ENCODE results near the gene RTL10.

The RTL10 gene

DNA sequence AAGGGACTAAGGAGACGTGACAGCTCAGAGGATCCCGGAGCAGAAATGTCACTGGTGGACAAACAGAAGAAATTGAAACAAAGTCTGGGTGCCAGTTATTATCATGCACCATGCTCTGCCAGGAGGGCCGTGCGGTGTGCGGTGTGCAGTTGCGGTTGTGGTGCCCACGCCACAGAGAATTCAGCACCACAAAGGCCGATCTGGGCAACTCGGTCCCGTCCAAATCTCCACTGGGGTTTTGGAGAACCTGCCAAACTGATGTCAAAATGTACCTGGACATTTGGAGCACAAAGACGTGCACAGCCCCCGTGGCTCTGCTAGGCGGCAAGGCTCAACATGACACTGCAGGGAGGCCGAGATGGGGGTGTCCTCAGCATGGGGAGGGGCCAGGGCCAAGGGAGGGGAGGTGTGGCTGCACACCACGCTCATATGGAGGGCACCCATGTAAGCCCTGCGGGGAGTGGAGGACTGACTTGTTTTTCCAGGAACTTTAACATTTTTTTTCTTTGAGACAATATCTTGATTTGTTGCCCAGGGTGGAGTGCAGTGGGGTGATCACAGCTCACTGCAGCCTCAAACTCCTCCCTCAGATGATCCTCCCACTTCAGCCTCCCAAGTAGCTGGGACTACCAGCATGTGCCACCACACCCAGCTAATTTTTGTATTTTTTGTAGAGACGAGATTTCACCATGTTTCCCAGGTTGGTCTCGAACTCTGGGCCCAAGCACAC, 39.4 kb downstream of the RTL10 start:
- Histone ChIP-seq H3K4me3 (ENCODE audit: low read depth, low read length) (no peak overlapping the region), H3K27me3 (replicated peaks) (no peaks in the 10 kb centered on the region), H3K27ac (no peak overlapping the region), H3K36me3 (replicated peaks) (no peaks in the 10 kb centered on the region)
- no peak for DNase-seq
- in situ Hi-C loops (cut with HindIII; ENCODE audit: low pct_ligation_motif_present, low sequenced_read_pairs): no loop called here
- TF ChIP-seq, protein P1, sequence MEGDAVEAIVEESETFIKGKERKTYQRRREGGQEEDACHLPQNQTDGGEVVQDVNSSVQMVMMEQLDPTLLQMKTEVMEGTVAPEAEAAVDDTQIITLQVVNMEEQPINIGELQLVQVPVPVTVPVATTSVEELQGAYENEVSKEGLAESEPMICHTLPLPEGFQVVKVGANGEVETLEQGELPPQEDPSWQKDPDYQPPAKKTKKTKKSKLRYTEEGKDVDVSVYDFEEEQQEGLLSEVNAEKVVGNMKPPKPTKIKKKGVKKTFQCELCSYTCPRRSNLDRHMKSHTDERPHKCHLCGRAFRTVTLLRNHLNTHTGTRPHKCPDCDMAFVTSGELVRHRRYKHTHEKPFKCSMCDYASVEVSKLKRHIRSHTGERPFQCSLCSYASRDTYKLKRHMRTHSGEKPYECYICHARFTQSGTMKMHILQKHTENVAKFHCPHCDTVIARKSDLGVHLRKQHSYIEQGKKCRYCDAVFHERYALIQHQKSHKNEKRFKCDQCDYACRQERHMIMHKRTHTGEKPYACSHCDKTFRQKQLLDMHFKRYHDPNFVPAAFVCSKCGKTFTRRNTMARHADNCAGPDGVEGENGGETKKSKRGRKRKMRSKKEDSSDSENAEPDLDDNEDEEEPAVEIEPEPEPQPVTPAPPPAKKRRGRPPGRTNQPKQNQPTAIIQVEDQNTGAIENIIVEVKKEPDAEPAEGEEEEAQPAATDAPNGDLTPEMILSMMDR (IDR thresholded peaks at IDR 0.05; ENCODE audit: low read depth, low read length, missing control alignments): no peak

DNA sequence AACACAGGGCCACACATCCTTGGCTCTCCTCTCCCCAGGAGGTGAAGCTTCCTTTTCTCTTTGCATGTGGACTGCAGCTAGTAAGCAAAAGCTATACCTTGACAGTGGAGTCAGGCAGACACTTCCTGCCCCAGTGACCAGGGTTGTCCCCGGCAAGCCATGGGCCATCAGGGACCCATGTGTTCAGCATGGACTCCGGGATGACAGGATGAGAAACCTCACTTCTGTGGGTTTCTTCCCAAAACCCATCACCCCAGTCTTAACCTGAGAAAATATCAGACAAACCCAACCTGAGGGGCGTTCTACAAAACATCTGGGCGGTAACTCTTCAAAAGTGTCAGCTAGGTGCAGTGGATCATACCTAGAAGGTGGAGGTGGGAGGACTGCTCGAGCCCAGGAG, 40.2 kb downstream of the RTL10 start:
- in situ Hi-C loops (cut with HindIII; ENCODE audit: low pct_ligation_motif_present, low sequenced_read_pairs): no loop called here
- H3K36me3 ChIP-seq (replicated peaks): no peaks in the 10 kb centered on the region

DNA sequence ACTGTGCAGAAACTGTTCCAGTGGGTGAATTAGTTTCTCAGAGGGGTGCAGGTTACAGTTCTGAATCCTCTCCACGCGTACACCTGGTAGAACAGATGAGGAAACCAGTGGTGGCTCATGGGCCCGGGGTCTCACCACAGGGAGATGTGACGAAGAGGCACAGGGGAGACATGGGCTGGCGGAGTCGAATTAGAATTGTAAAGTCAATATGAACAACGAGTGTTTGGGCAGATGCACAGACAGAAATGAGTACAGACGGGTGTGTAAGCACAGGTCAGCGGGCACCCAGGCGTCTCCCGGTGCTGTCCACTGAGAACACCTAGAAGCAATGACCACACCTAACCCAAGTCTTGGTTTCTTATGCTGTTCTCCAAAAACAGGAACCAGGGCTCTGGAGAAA, 41.8 kb downstream of the RTL10 start:
- TF ChIP-seq, protein P1 (IDR thresholded peaks at IDR 0.05; ENCODE audit: low read depth, low read length, missing control alignments): no peak
- H3K4me3 ChIP-seq (ENCODE audit: low read depth, low read length): no peak overlapping the region
- no peaks in the 10 kb centered on the region for H3K36me3 ChIP-seq (replicated peaks)
- DNase-seq: no peak
- no peaks in the 10 kb centered on the region for H3K27me3 ChIP-seq (replicated peaks)
- in situ Hi-C loops (cut with HindIII; ENCODE audit: low pct_ligation_motif_present, low sequenced_read_pairs): no loop called here
- H3K27ac ChIP-seq: no peak overlapping the region

More for the DNA sequence above, 40.2 kb downstream of the RTL10 start:
- TF ChIP-seq, protein P1 (IDR thresholded peaks at IDR 0.05; ENCODE audit: low read depth, low read length, missing control alignments): no peak
- Histone ChIP-seq H3K4me3 (ENCODE audit: low read depth, low read length) (no peak overlapping the region), H3K27ac (no peak overlapping the region), H3K27me3 (replicated peaks) (no peaks in the 10 kb centered on the region)
- DNase-seq: no peak

DNA sequence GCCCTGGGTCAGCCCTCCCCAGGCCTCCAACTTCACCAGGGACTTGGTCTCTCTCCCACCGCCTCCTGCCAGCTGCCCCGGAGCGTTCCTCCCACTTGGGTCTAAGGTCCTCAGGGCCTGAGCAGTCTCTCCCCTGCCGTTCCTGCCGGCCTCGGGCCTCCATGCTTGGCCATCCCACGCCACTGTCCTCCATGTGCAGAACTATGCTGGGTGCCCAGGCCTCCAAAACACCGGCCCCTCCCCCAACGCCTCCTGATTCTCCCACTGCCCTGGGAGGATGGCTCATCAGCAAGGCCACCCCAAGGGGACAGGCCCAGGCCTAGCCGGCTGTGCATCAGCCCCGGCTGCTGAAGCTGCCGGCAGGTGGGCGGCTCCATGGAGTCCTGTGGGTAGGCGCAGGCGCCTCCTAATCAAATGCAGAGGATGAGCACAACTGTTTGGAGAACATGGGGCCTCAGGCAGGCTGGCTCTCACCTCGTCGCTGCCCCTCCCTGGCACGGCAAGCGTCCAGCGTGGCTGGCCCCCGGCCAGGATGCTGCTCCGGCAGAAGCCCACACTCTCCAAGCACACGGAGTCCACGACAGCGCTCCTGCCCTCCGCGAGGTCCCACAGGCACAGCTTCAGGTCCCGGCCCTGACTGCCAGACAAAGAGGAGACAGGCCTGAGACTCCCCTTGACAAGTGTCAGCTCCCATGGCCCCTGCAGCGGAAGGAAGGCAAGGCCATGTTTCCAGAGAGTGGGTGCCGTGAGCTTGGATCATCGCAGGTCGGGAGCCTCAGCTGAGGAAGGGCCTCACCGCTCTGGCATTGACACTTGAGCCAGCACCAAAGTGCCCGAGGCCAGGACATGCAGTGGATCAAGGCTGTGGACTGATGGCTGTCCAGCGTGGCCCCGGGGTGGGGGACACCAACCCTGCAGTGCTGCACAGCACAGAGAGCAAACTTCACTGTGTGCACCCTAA, 42.6 kb downstream of the RTL10 start:
- DNase-seq: no peak
- TF ChIP-seq, protein P1 (IDR thresholded peaks at IDR 0.05; ENCODE audit: low read depth, low read length, missing control alignments): no peak
- H3K36me3 ChIP-seq (replicated peaks): no peaks in the 10 kb centered on the region
- no peaks in the 10 kb centered on the region for H3K27me3 ChIP-seq (replicated peaks)
- H3K4me3 ChIP-seq (ENCODE audit: low read depth, low read length): no peak overlapping the region
- in situ Hi-C loops (cut with HindIII; ENCODE audit: low pct_ligation_motif_present, low sequenced_read_pairs): no loop called here
- H3K27ac ChIP-seq: no peak overlapping the region

DNA sequence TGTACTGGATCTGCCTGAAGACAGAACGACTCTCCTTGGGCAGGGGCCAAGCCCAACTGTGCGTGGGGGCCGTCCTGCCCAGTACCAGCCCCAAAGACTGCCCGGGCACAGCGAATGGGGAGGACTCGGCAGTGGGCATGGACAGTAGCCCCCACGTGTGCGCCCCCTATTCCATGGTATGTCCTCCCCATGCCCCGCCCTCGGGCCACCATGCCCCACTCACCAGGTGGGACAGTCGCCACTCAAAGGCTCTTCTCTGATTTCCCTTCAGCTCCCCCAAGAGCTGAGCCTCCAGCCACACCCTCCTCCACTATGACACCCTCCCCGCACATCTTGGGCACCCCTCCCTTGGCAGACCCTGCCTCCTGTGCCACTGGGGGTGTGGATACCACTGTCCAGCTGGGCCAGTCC, 43.5 kb downstream of the RTL10 start:
- no peak overlapping the region for H3K27ac ChIP-seq
- H3K4me3 ChIP-seq (ENCODE audit: low read depth, low read length): no peak overlapping the region
- TF ChIP-seq, protein P1 (IDR thresholded peaks at IDR 0.05; ENCODE audit: low read depth, low read length, missing control alignments): no peak
- in situ Hi-C loops (cut with HindIII; ENCODE audit: low pct_ligation_motif_present, low sequenced_read_pairs): no loop called here
- no peak for DNase-seq
- no peaks in the 10 kb centered on the region for H3K27me3 ChIP-seq (replicated peaks)
- no peaks in the 10 kb centered on the region for H3K36me3 ChIP-seq (replicated peaks)

Data from brain microvascular endothelial cell (primary cell).